Tibial nerve (tissue), 4 donors: ENCODE results near the gene UPF1. TPM values are rescaled to one million over a fixed set of nuclear protein-coding genes. Genes with fewer than 3 reads are reported as not detected.

Source experiments
- DNase-seq, 2 donors: peaks; one replicate each; pipeline ENCODE4 v3.0.0-alpha.2; 2019; ENCODE audit warnings: low spot score in 2 of 2
- H3K27ac ChIP-seq, 4 donors: fragments of 200-600 bp; sonication (generic) in 3 of 4; one replicate each; pipeline ENCODE4 v1.5.1; 2017 to 2019; ENCODE audit warnings: mild to moderate bottlenecking in 1 of 4
- H3K27me3 ChIP-seq, 2 donors: fragments of 200-600 bp; sonication (generic) in 1 of 2; one replicate each; pipeline versions ENCODE4 v1.5.1 to v1.6.0; 2017 to 2019
- H3K36me3 ChIP-seq, 3 donors: fragments of 200-600 bp; sonication (generic); one replicate each; pipeline ENCODE4 v1.5.1; 2018 to 2019
- H3K4me1 ChIP-seq, 4 donors: fragments of 200-600 bp; sonication (generic) in 3 of 4; one replicate each; pipeline ENCODE4 v1.5.1; 2017 to 2019
- H3K4me3 ChIP-seq, 4 donors: fragments of 200-600 bp; sonication (generic) in 3 of 4; one replicate each; pipeline ENCODE4 v1.5.1; 2017 to 2019; ENCODE audit warnings: mild to moderate bottlenecking in 1 of 4, moderate library complexity in 1 of 4
- H3K9me3 ChIP-seq, 4 donors: fragments of 200-600 bp; sonication (generic) in 3 of 4; one replicate each; pipeline ENCODE4 v1.5.1; 2017 to 2019
- EP300 ChIP-seq, 2 donors: sonication (generic); formaldehyde crosslinking; IDR thresholded peaks; one replicate each; pipeline ENCODE4 v1.6.1; 2017; ENCODE audit warnings: antibody characterized with exemption in 2 of 2, mild to moderate bottlenecking in 1 of 2
- POLR2A ChIP-seq, 2 donors: fragments of 450-650 bp; IDR thresholded peaks; one replicate each; pipeline ENCODE4 v1.6.1; 2017; ENCODE audit warnings: antibody characterized with exemption in 2 of 2, mild to moderate bottlenecking in 2 of 2, moderate library complexity in 2 of 2
- WGBS, 2 donors: methylation state at CpG; one replicate each; pipeline ENCODE4 v1.1.5; 2018; 5-methylcytosine and 5-hydroxymethylcytosine counted together
- total RNA-seq, 4 donors: library from RNA; depleted of rRNA; stranded (reverse); fragments of >200 nt; gene quantifications; one replicate each; pipeline ENCODE4 v1.1.0, GENCODE V29; 2016
- TF ChIP-seq, protein P1 (sequence below), 5 experiments: fragments of 200-600 bp in 3 of 5; fragments of 450-650 bp in 2 of 5; sonication (generic) in 3 of 5; IDR thresholded peaks; one replicate each; pipeline ENCODE4 v1.5.1; 2016 to 2019; ENCODE audit warnings: antibody characterized with exemption in 5 of 5, mild to moderate bottlenecking in 3 of 5, moderate library complexity in 2 of 5

UPF1 gene
- 100 to 1,000 TPM in 1 of 4 donors, 10 to 100 TPM in 3; 75.6 to 117 (median 87.9) TPM for total RNA-seq

DNA sequence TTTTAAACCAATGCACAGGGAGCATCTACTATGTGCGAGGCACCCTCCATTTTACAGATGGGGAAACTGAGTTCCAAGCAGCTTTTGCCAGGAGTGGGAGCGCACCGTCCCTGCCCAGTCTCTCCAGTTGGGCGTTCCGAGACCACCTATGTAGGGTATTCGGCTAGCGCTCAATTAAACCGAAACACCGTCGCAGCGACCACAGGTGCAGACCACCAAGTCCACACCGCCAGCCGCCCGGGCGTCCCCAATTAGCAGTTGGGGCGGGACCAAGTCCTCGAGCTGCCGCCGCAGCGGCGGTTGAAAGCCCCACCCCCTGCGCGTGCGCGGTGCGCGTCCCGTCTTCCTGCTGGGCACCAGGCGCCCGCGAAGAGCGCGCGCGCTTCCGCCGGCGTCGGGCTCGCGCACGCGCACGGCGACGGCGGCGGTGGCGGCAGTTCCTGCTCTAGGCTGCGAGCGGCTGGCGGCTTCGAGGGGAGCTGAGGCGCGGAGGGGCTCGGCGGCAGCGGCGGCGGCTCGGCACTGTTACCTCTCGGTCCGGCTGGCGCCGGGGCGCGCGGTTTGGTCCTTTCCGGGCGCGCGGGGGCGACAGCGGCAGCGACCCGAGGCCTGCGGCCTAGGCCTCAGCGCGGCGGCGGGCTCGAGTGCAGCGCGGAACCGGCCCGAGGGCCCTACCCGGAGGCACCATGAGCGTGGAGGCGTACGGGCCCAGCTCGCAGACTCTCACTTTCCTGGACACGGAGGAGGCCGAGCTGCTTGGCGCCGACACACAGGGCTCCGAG is at the start of gene UPF1:
Gene UPF1 (plus strand): TSS at position 436 of the 782 bp plus-strand sequence. CDS start 251 bp downstream, at position 687.
- 1% methylated on average over 26 to 30 of the region's 96 CpGs for WGBS, 2 donors
- Histone ChIP-seq H3K27me3 (no peaks in the 10 kb centered on the region), H3K4me1 (peaks cover 0 to 46% (median 23%) of the 10 kb centered on the region in 4 donors), H3K27ac (peak within 1 kb of the TSS; percentile 81 to 92 (median 86)), H3K36me3 (peaks cover 0 to 7% (median 0%) of the 10 kb centered on the region in 3 donors), H3K4me3 (peak within 1 kb of the TSS; percentile 51 to 98 (median 88)), H3K9me3 (peaks cover 0 to 8% (median 3%) of the 10 kb centered on the region in 4 donors)
- peak; percentile 76 to 77 for DNase-seq
- peak in 1 of 2 donors; percentile 42 for TF ChIP-seq EP300 (IDR thresholded peaks at IDR 0.05)
- TF ChIP-seq, protein P1, sequence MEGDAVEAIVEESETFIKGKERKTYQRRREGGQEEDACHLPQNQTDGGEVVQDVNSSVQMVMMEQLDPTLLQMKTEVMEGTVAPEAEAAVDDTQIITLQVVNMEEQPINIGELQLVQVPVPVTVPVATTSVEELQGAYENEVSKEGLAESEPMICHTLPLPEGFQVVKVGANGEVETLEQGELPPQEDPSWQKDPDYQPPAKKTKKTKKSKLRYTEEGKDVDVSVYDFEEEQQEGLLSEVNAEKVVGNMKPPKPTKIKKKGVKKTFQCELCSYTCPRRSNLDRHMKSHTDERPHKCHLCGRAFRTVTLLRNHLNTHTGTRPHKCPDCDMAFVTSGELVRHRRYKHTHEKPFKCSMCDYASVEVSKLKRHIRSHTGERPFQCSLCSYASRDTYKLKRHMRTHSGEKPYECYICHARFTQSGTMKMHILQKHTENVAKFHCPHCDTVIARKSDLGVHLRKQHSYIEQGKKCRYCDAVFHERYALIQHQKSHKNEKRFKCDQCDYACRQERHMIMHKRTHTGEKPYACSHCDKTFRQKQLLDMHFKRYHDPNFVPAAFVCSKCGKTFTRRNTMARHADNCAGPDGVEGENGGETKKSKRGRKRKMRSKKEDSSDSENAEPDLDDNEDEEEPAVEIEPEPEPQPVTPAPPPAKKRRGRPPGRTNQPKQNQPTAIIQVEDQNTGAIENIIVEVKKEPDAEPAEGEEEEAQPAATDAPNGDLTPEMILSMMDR (IDR thresholded peaks at IDR 0.05) = peak in 3 of 5 experiments; percentile 15 to 66 (median 61)
- TF ChIP-seq POLR2A (IDR thresholded peaks at IDR 0.05) = peak; percentile 38 to 88

- H3K27me3 ChIP-seq = peaks cover 3 to 37% of the 10 kb centered on the region in 2 donors
- H3K27ac ChIP-seq = no peak overlapping the region
- H3K36me3 ChIP-seq = peaks cover 0 to 3% (median 0%) of the 10 kb centered on the region in 3 donors
- 78 to 81% methylated on average over 18 to 21 of the region's 22 CpGs for WGBS, 2 donors
- peaks cover 0 to 24% (median 5%) of the 10 kb centered on the region in 4 donors for H3K4me1 ChIP-seq
- DNase-seq = no peak
- TF ChIP-seq, protein P1 (IDR thresholded peaks at IDR 0.05) = no peak
- TF ChIP-seq POLR2A (IDR thresholded peaks at IDR 0.05) (no peak), EP300 (IDR thresholded peaks at IDR 0.05) (no peak)
- no peaks in the 10 kb centered on the region for H3K9me3 ChIP-seq
- H3K4me3 ChIP-seq = no peak overlapping the region
Measured at GRCh38 chr19:18782559-18783225, 49.1 kb upstream of the UPF1 start.

DNA sequence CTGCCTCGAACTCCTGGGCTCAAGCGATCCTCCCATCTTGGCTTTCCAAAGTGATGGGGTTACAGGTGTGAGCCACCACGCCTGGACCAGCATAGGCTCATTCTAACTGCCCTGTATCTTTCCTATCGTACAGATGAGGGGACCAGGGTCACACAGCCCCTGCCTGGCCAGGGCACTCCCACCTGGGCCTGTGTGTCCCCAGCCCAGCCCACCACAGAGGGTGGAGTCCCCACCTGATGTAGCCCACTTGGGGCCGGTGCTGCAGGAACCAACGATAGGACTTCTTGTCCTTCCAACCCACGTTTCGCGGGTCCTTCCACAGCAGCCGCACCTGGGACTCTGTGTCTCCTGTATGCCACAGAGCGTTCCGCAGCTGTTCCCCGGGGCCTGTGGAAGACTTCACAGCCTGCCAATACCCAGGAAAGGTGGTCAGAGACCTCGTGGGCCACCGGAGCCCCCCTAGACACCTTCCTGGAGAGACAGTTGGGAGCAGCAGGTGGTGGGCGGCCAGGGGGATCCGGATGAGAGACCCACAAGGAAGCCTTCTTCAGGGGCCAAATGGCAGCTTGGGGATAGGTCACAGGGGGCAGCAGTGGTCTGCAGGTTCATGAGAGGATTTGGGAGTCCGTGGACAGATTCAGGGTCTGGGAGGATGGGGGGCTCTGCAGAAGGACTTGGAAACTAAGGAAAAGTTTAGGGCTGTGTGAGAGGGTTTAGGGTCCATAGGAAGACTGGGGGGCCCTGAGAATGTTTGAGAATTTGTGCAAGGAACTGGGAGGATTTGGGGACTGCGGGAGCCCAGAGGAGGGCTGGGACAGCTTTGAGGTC is 47.6 kb upstream of the UPF1 start:
- 83 to 89% methylated on average over 19 of the region's 19 CpGs for WGBS, 2 donors
- no peaks in the 10 kb centered on the region for H3K36me3 ChIP-seq
- no peak for DNase-seq

DNA sequence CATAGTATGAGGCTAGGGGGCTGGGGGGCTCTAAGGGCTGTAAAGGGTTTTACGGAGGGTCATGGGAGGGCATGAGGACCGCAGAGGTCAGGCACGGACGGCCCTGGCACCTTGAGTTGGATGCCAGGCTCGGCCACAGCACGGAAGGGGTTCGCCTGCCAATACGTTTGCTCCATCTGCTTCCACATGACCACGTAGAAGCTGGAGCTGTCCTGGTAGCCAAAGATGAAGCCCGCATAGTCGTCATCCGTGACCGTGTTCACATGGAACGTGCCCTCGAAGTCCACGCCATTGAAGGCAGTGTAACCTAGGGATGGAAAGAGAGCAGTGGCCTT is 47.0 kb upstream of the UPF1 start:
- no peak for DNase-seq
- Histone ChIP-seq H3K4me1 (peaks cover 0 to 41% (median 20%) of the 10 kb centered on the region in 4 donors), H3K36me3 (no peaks in the 10 kb centered on the region), H3K27ac (no peak overlapping the region), H3K27me3 (peaks cover 3 to 57% of the 10 kb centered on the region in 2 donors), H3K4me3 (no peak overlapping the region), H3K9me3 (no peaks in the 10 kb centered on the region)
- WGBS, 2 donors = 69 to 76% methylated on average over 15 to 16 of the region's 16 CpGs
- TF ChIP-seq, protein P1 (IDR thresholded peaks at IDR 0.05) = no peak
- TF ChIP-seq EP300 (IDR thresholded peaks at IDR 0.05) (no peak), POLR2A (IDR thresholded peaks at IDR 0.05) (no peak)

More for the DNA sequence above, 47.6 kb upstream of the UPF1 start:
- no peak overlapping the region for H3K27ac ChIP-seq
- H3K4me3 ChIP-seq = no peak overlapping the region
- no peaks in the 10 kb centered on the region for H3K9me3 ChIP-seq
- no peak for TF ChIP-seq EP300 (IDR thresholded peaks at IDR 0.05)
- peaks cover 3 to 52% of the 10 kb centered on the region in 2 donors for H3K27me3 ChIP-seq
- H3K4me1 ChIP-seq = peaks cover 0 to 35% (median 14%) of the 10 kb centered on the region in 4 donors
